Uterus (tissue), 4 donors: ENCODE data around the gene ZNF560. TPM values are rescaled to one million over a fixed set of nuclear protein-coding genes. Genes with fewer than 3 reads are reported as not detected.

Source experiments
- DNase-seq, 2 donors: peaks; one replicate each; pipeline ENCODE4 v3.0.0-alpha.2; 2019 to 2020
- H3K27ac ChIP-seq, 2 donors: fragments of 200-600 bp; sonication (generic); 1 replicate in 1 of 2; 2 replicates in 1 of 2; pipeline ENCODE4 v1.5.1; 2016 to 2018
- H3K27me3 ChIP-seq, 2 donors: fragments of 200-600 bp; sonication (generic); one replicate each; pipeline ENCODE4 v1.5.1; 2018 to 2019; ENCODE audit warnings: control low read depth in 1 of 2
- H3K36me3 ChIP-seq, 2 donors: fragments of 200-600 bp; sonication (generic); one replicate each; pipeline ENCODE4 v1.5.1; 2019; ENCODE audit warnings: control low read depth in 1 of 2
- H3K4me1 ChIP-seq, 2 donors: fragments of 200-600 bp; sonication (generic); one replicate each; pipeline ENCODE4 v1.5.1; 2018 to 2019; ENCODE audit warnings: control low read depth in 1 of 2
- H3K4me3 ChIP-seq, 2 donors: fragments of 200-600 bp; sonication (generic); 1 replicate in 1 of 2; 2 replicates in 1 of 2; pipeline ENCODE4 v1.5.1; 2018 to 2019; ENCODE audit warnings: mild to moderate bottlenecking in 1 of 2
- H3K9me3 ChIP-seq, 2 donors: fragments of 200-600 bp; sonication (generic); one replicate each; pipeline ENCODE4 v1.5.1; 2019; ENCODE audit warnings: control low read depth in 1 of 2
- CTCF ChIP-seq, 4 experiments: fragments of 200-600 bp in 2 of 4; fragments of 450-650 bp in 2 of 4; sonication (generic) in 2 of 4; IDR thresholded peaks; one replicate each; pipeline ENCODE4 v1.5.1; 2016 to 2019; ENCODE audit warnings: antibody characterized with exemption in 4 of 4, mild to moderate bottlenecking in 2 of 4, moderate library complexity in 1 of 4
- POLR2A ChIP-seq, 2 donors: fragments of 450-650 bp; IDR thresholded peaks; one replicate each; pipeline ENCODE4 v1.6.1; 2016; ENCODE audit warnings: antibody characterized with exemption in 2 of 2, mild to moderate bottlenecking in 1 of 2, moderate library complexity in 1 of 2
- intact Hi-C: fragments of 100-400 bp; cut with DNase I; formaldehyde crosslinking; loops from one replicate; pipeline ENCODE4 v1.15.1; 2023; ENCODE audit warnings: low total_unique reads
- total RNA-seq, 4 donors: library from RNA; depleted of rRNA in 3 of 4; stranded (reverse); fragments of >200 nt in 3 of 4; gene quantifications; one replicate each; pipeline versions ENCODE4 v1.1.0 to v1.2.4, GENCODE V29; 2014 to 2023
- donor health status: DM: yes; HTN: yes; CAD: no.

Gene ZNF560
- total RNA-seq, 4 donors from 2014 or later = 0.37 TPM; not detected in 3

- TF ChIP-seq CTCF (IDR thresholded peaks at IDR 0.05) = no peak
- no peak for TF ChIP-seq POLR2A (IDR thresholded peaks at IDR 0.05)
- intact Hi-C loops = no loop called here
Observed at GRCh38 chr19:9494096-9494495, 4.3 kb downstream of the ZNF560 start.

DNA sequence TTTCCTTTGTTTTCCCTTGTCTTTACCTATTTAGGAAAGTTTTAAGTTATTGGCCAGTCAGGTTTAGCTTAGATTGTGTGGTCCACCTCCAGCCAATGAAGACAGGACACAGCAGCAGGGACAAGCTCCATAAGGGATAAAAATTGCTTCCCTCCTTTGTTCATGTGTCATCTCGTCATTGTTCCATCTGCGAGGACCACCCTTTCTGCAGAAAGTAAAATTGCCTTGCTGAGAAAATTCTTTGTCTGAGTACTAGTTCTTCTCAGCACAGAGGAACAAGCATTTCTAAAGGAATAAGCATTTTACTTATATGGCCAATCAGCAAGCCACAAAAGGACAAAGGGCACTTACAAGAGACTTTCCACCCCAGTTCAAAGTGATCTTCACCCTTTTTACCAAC is 11.4 kb downstream of the ZNF560 start:
- H3K4me1 ChIP-seq = no peaks in the 10 kb centered on the region
- no peak for DNase-seq
- no peak overlapping the region for H3K4me3 ChIP-seq
- H3K36me3 ChIP-seq = no peaks in the 10 kb centered on the region
- intact Hi-C loops = no loop called here
- peaks cover 0 to 14% of the 10 kb centered on the region in 2 donors for H3K9me3 ChIP-seq
- no peak overlapping the region for H3K27ac ChIP-seq
- TF ChIP-seq CTCF (IDR thresholded peaks at IDR 0.05) (no peak), POLR2A (IDR thresholded peaks at IDR 0.05) (no peak)
- no peaks in the 10 kb centered on the region for H3K27me3 ChIP-seq

More at GRCh38 chr19:9494096-9494495, 4.3 kb downstream of the ZNF560 start:
- Histone ChIP-seq H3K4me3 (no peak overlapping the region), H3K4me1 (no peaks in the 10 kb centered on the region), H3K27ac (no peak overlapping the region), H3K27me3 (no peaks in the 10 kb centered on the region), H3K9me3 (peaks cover 0 to 8% of the 10 kb centered on the region in 2 donors), H3K36me3 (no peaks in the 10 kb centered on the region)
- DNase-seq = no peak

GRCh38 chr19:9485140-9485539 is 13.3 kb downstream of the ZNF560 start:
- no peak overlapping the region for H3K4me3 ChIP-seq
- no peaks in the 10 kb centered on the region for H3K4me1 ChIP-seq
- DNase-seq = no peak
- H3K27me3 ChIP-seq = no peaks in the 10 kb centered on the region
- peaks cover 0 to 14% of the 10 kb centered on the region in 2 donors for H3K9me3 ChIP-seq
- intact Hi-C loops = no loop called here
- no peak overlapping the region for H3K27ac ChIP-seq
- no peaks in the 10 kb centered on the region for H3K36me3 ChIP-seq
- no peak for TF ChIP-seq POLR2A (IDR thresholded peaks at IDR 0.05)
- no peak for TF ChIP-seq CTCF (IDR thresholded peaks at IDR 0.05)

GRCh38 chr19:9474975-9475374 is 23.4 kb downstream of the ZNF560 start:
- Histone ChIP-seq H3K36me3 (no peaks in the 10 kb centered on the region), H3K4me3 (no peak overlapping the region), H3K27ac (no peak overlapping the region), H3K27me3 (no peaks in the 10 kb centered on the region), H3K4me1 (no peaks in the 10 kb centered on the region), H3K9me3 (no peaks in the 10 kb centered on the region)
- DNase-seq = no peak
- no peak for TF ChIP-seq POLR2A (IDR thresholded peaks at IDR 0.05)
- intact Hi-C loops = no loop called here

DNA sequence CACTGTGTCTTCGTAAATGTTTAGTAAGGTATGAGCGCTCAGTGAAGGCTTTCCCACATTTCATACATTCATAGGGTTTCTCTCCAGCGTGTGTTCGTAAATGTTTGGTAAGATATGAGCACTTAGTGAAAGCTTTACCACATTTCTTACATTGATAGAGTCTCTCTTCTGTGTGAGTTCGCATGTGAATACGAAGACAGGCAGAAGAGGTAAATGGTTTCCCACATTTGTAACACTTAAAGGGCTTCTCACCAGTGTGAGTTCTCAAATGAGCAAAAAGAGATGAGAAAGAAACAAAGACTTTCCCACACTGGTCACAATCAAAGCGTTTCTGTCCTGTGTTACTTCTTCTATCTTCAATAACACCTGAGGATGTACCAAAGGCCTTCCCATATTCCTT is 31.3 kb downstream of the ZNF560 start:
- no peaks in the 10 kb centered on the region for H3K36me3 ChIP-seq
- peaks cover 0 to 3% of the 10 kb centered on the region in 2 donors for H3K9me3 ChIP-seq
- no peaks in the 10 kb centered on the region for H3K4me1 ChIP-seq
- no peak for DNase-seq
- no peaks in the 10 kb centered on the region for H3K27me3 ChIP-seq
- intact Hi-C loops = no loop called here
- H3K27ac ChIP-seq = no peak overlapping the region
- no peak for TF ChIP-seq POLR2A (IDR thresholded peaks at IDR 0.05)
- no peak for TF ChIP-seq CTCF (IDR thresholded peaks at IDR 0.05)
- H3K4me3 ChIP-seq = no peak overlapping the region

GRCh38 chr19:9461938-9462337 is 36.5 kb downstream of the ZNF560 start:
- no peaks in the 10 kb centered on the region for H3K36me3 ChIP-seq
- no peak overlapping the region for H3K27ac ChIP-seq
- DNase-seq = no peak
- intact Hi-C loops = no loop called here
- no peaks in the 10 kb centered on the region for H3K4me1 ChIP-seq
- H3K9me3 ChIP-seq = peaks cover 0 to under 1% of the 10 kb centered on the region in 2 donors
- no peaks in the 10 kb centered on the region for H3K27me3 ChIP-seq
- TF ChIP-seq POLR2A (IDR thresholded peaks at IDR 0.05) (no peak), CTCF (IDR thresholded peaks at IDR 0.05) (no peak)
- H3K4me3 ChIP-seq = no peak overlapping the region
